K562 (cell line): Measurements from ENCODE around the gene COBLL1. TPM values are rescaled to one million over a fixed set of nuclear protein-coding genes. Genes with fewer than 3 reads are reported as not detected.
"Not testable (repeated sequence)": the region's sequence is repeated elsewhere in the genome, so short reads cannot be mapped to it uniquely, and the experiment has no call there.

Experiments used
- ATAC-seq: fragments of 200-7000 bp; cut with Tn5 transposase; 3 replicates; pipeline ENCODE4 v1.9.1; 2020; ENCODE audit warnings: moderate library complexity
- BruUV-seq: library from RNA; stranded (reverse); fragments of 400-500 nt; replicated peaks from 2 replicates; lab custom pipeline; 2021; lab: Mats Ljungman, UMichigan
- CTCF ChIA-PET: fragments of 300-600 bp; formaldehyde crosslinking; extraction: SDS; loops from one replicate; lab custom pipeline; 2021; ENCODE audit warnings: low intra/inter-chr PET ratio; lab: Yijun Ruan, JAX
- POLR2A ChIA-PET: fragments of 300-600, 350-650 bp; sonication (Branson Sonifier 250); formaldehyde crosslinking; extraction: SDS; loops from one replicate; lab custom pipeline; 2021; ENCODE audit warnings: antibody characterized with exemption, inconsistent platforms; lab: Yijun Ruan, JAX
- DNase-seq, 4 experiments: peaks; one replicate each; pipeline versions ENCODE4 v3.0.0 to v3.0.0-alpha.2; 2011 to 2018; ENCODE audit warnings: low spot score in 3 of 4, mixed read lengths in 3 of 4; ENCODE audit errors: extremely low read depth in 1 of 4
- FAIRE-seq: peaks from 2 replicates; lab custom pipeline; 2011; peaks lifted over from hg19 to GRCh38; lab: Jason Lieb, UNC
- H2AFZ ChIP-seq: 2 replicates; pipeline ENCODE4 v1.6.0; 2011; ENCODE audit warnings: low read depth, low read length, control low read depth, inconsistent platforms
- H3K27ac ChIP-seq: fragments of 200-600 bp; 3 replicates; pipeline ENCODE4 v1.8.0; 2011; ENCODE audit warnings: low read depth, mild to moderate bottlenecking, control low read depth, inconsistent platforms, low read length, moderate library complexity, mixed read lengths; ENCODE audit errors: extremely low read depth
- H3K27me3 ChIP-seq, 2 experiments: fragments of 300-600 bp in 1 of 2; 2 replicates in 1 of 2; 3 replicates in 1 of 2; pipeline versions ENCODE4 v1.6.0 to v1.8.0; 2011; ENCODE audit warnings: inconsistent platforms in 2 of 2, low read length in 2 of 2, mild to moderate bottlenecking in 1 of 2, mixed read lengths in 1 of 2, moderate library complexity in 1 of 2; ENCODE audit not compliant: control insufficient read depth in 2 of 2, insufficient read depth in 2 of 2
- H3K36me3 ChIP-seq: fragments of 300-600 bp; 3 replicates; pipeline ENCODE4 v1.8.0; 2011; ENCODE audit warnings: mild to moderate bottlenecking, low read length, inconsistent platforms; ENCODE audit not compliant: control insufficient read depth, insufficient read depth
- H3K4me1 ChIP-seq, 2 experiments: fragments of 200-600 bp in 1 of 2; replicated peaks in 1 of 2; 2 replicates in 1 of 2; 3 replicates in 1 of 2; pipeline versions ENCODE4 v1.5.1 to v1.8.0; 2011; ENCODE audit warnings: inconsistent platforms in 2 of 2, low read length in 2 of 2, mild to moderate bottlenecking in 1 of 2, mixed read lengths in 1 of 2, moderate library complexity in 1 of 2; ENCODE audit not compliant: control insufficient read depth in 2 of 2, insufficient read depth in 2 of 2
- H3K4me2 ChIP-seq: 2 replicates; pipeline ENCODE4 v1.6.1; 2011; ENCODE audit warnings: low read length, control low read depth, inconsistent platforms, mixed read lengths; ENCODE audit not compliant: insufficient read depth
- H3K4me3 ChIP-seq: fragments of 200-600 bp; sonication (generic), shearing (Covaris generic); 2 replicates; pipeline ENCODE4 v1.5.1; 2016; ENCODE audit warnings: control low read depth, inconsistent platforms
- H3K79me2 ChIP-seq: fragments of 200-600 bp; 3 replicates; pipeline ENCODE4 v1.8.0; 2011; ENCODE audit warnings: low read length, inconsistent platforms; ENCODE audit not compliant: control insufficient read depth, insufficient read depth
- H3K9ac ChIP-seq, 2 experiments: 2 replicates each; pipeline versions ENCODE4 v1.6.0 to v1.6.1; 2011; ENCODE audit warnings: low read depth in 2 of 2, low read length in 2 of 2, control low read depth in 1 of 2, inconsistent platforms in 1 of 2, mild to moderate bottlenecking in 1 of 2, mixed read lengths in 1 of 2; ENCODE audit not compliant: insufficient read depth in 1 of 2
- H3K9me1 ChIP-seq: one replicate; pipeline ENCODE4 v1.6.0; 2011; ENCODE audit warnings: inconsistent platforms, mild to moderate bottlenecking, low read length, moderate library complexity; ENCODE audit not compliant: control insufficient read depth, insufficient read depth
- H3K9me3 ChIP-seq: replicated peaks from 2 replicates; pipeline ENCODE4 v1.5.1; 2011; ENCODE audit warnings: low read depth, low read length, inconsistent platforms; ENCODE audit not compliant: control insufficient read depth, insufficient read depth
- H4K20me1 ChIP-seq: replicated peaks from 2 replicates; pipeline ENCODE4 v1.6.1; 2011; ENCODE audit warnings: low read length, inconsistent platforms, mixed read lengths; ENCODE audit not compliant: control insufficient read depth, insufficient read depth
- BDP1 ChIP-seq: IDR thresholded peaks from 3 replicates; pipeline ENCODE4 v1.6.1; 2011; ENCODE audit not compliant: insufficient read length, insufficient read depth
- CBX2 ChIP-seq: fragments of 200-600 bp; sonication (generic); IDR thresholded peaks from one replicate; pipeline ENCODE4 v1.6.1; 2012; ENCODE audit warnings: mild to moderate bottlenecking, low read length, inconsistent platforms; ENCODE audit not compliant: insufficient read depth, poor library complexity, severe bottlenecking
- CHD4 ChIP-seq: fragments of 200-600 bp; sonication (generic); IDR thresholded peaks from 3 replicates; pipeline ENCODE4 v1.6.1; 2012; ENCODE audit warnings: low read depth, mild to moderate bottlenecking, mixed read lengths, low read length, inconsistent platforms; ENCODE audit not compliant: insufficient read depth, insufficient replicate concordance, poor library complexity, severe bottlenecking
- IRF2 ChIP-seq: sonication (generic); formaldehyde crosslinking; IDR thresholded peaks from 2 replicates; pipeline ENCODE4 v1.8.1; 2022; ENCODE audit warnings: mild to moderate bottlenecking, missing genetic modification reagents
- KDM2B ChIP-seq: fragments of 250-450 bp; sonication (Bioruptor Pico); IDR thresholded peaks from 2 replicates; pipeline ENCODE4 v1.8.0; 2021; ENCODE audit warnings: mild to moderate bottlenecking, moderate library complexity
- NR2F6 ChIP-seq: fragments of 450-650 bp; formaldehyde crosslinking; IDR thresholded peaks from 2 replicates; pipeline ENCODE4 v1.4.0; 2020; ENCODE audit warnings: mild to moderate bottlenecking
- PHF8 ChIP-seq: fragments of 200-600 bp; sonication (generic); IDR thresholded peaks from 2 replicates; pipeline ENCODE4 v1.6.1; 2012; ENCODE audit warnings: mixed run types, mild to moderate bottlenecking, inconsistent platforms, low read length, moderate library complexity, borderline replicate concordance
- PPARD ChIP-seq: fragments of 250-450 bp; sonication (Bioruptor Pico); IDR thresholded peaks from 2 replicates; pipeline ENCODE4 v1.8.0; 2022; ENCODE audit warnings: inconsistent platforms, mild to moderate bottlenecking, moderate library complexity
- TFAM ChIP-seq: fragments of 250-450 bp; sonication (Bioruptor Pico); conservative IDR thresholded peaks from 2 replicates; pipeline ENCODE4 v1.5.0; 2021; ENCODE audit warnings: mild to moderate bottlenecking, moderate library complexity
- ZC3H8 ChIP-seq: fragments of 450-650 bp; IDR thresholded peaks from 2 replicates; pipeline ENCODE4 v1.6.1; 2017
- ZNF695 ChIP-seq: fragments of 450-650 bp; formaldehyde crosslinking; IDR thresholded peaks from 2 replicates; pipeline ENCODE4 v1.4.0; 2020; ENCODE audit warnings: mild to moderate bottlenecking, moderate library complexity
- ZNF79 ChIP-seq: fragments of 250-450 bp; sonication (Bioruptor Pico); IDR thresholded peaks from 2 replicates; pipeline ENCODE4 v1.4.0; 2020; ENCODE audit warnings: low read depth, mild to moderate bottlenecking, moderate library complexity
- WGBS: fragments of 100-300 bp; shearing (Covaris generic); methylation state at CpG from one replicate; pipeline ENCODE4 v1.1.6; 2016; ENCODE audit warnings: low coverage, mixed read lengths; ENCODE audit not compliant: insufficient coverage; ENCODE audit errors: missing lambda C conversion rate; 5-methylcytosine and 5-hydroxymethylcytosine counted together
- in situ Hi-C: fragments of 300-500 bp; cut with MboI; formaldehyde crosslinking; loops from 4 replicates; pipeline ENCODE4 v1.15.0; 2018; ENCODE audit warnings: inconsistent platforms, mixed read lengths
- intact Hi-C: fragments of 100-400 bp; cut with micrococcal nuclease; formaldehyde crosslinking; loops from 2 replicates; pipeline ENCODE4 v1.14.2; 2022
- polyA plus RNA-seq, 8 experiments: library from polyadenylated mRNA; depleted of rRNA in 4 of 8; stranded (reverse) in 5 of 8; unstranded in 3 of 8; fragments of >200 nt; fragmentation: Nextera tagmentation in 2 of 8; fragmentation: Illumina TruSeq in 1 of 8; extraction: Ambion mirVana in 2 of 8; extraction: Trizol in 1 of 8; gene quantifications; 2 replicates each; pipeline versions ENCODE4 v1.2.1 to v1.2.3, GENCODE V29; 2011 to 2014; ENCODE audit warnings: inconsistent platforms in 1 of 8, missing spikeins in 1 of 8
- total RNA-seq, 7 experiments: library from RNA; depleted of rRNA in 6 of 7; stranded (reverse); fragments of >200 nt in 6 of 7; fragmentation: Illumina TruSeq in 2 of 7; extraction: Trizol in 2 of 7; gene quantifications; 2 replicates each; pipeline versions ENCODE4 v1.2.1 to v1.2.3, GENCODE V29; 2011 to 2021; ENCODE audit warnings: low replicate concordance in 1 of 7
- TF ChIP-seq, protein P1 (sequence below): fragments of 450-650 bp; IDR thresholded peaks from 2 replicates; pipeline ENCODE4 v1.6.1; 2017; ENCODE audit warnings: mild to moderate bottlenecking, moderate library complexity
- TF ChIP-seq, protein P2 (sequence below): fragments of 250-450 bp; sonication (Bioruptor Pico); IDR thresholded peaks from 2 replicates; pipeline ENCODE4 v1.5.0; 2020; ENCODE audit warnings: mild to moderate bottlenecking, borderline replicate concordance

Gene COBLL1
- total and polyA plus RNA-seq, 9 of the 15 experiments (the other 6 are each of a cell fraction or from before 2014, with no cell fraction given): 0.07 to 1.6 (median 0.71) TPM

DNA sequence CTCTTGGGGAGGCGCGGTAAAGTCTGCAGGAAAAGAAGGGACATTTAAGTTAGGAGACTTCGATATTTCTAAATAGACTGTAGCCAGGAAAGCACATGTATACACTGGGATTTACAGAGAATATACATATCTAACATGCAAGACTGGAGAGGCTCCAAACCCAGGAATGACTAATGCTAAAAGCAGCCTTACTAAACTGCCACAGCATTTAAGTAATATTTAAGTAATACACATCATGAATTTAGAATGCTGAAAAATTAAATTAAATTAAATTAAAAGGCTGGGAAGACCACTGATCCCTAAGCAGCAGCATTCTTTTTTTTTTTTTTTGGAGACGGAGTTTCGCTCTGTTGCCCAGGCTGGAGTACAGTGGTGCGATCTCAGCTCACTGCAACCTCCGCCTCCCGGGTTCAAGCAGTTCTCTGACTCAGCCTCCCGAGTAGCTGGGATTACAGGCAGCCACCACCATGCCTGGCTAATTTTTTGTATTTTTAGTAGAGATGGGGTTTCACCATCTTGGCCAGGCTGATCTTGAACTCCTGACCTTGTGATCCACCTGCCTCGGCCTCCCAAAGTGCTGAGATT lies 131.3 kb downstream of the COBLL1 start:
- POLR2A ChIA-PET, DNase-seq, H3K9ac ChIP-seq, FAIRE-seq, H3K4me3 ChIP-seq, H4K20me1 ChIP-seq, H3K79me2 ChIP-seq, in situ Hi-C loops, H3K27me3 ChIP-seq, H3K4me2 ChIP-seq, H2AFZ ChIP-seq, H3K27ac ChIP-seq, BruUV-seq, H3K36me3 ChIP-seq, CTCF ChIA-PET, H3K9me3 ChIP-seq, H3K4me1 ChIP-seq, ATAC-seq, H3K9me1 ChIP-seq: not testable (repeated sequence)
- WGBS: 6% methylated on average over 9 of the region's 10 CpGs
- intact Hi-C loops: loop anchor here (10.0 kb wide), 1 partner anchor 1816 kb away; no protein-coding TSS in a partner anchor

DNA sequence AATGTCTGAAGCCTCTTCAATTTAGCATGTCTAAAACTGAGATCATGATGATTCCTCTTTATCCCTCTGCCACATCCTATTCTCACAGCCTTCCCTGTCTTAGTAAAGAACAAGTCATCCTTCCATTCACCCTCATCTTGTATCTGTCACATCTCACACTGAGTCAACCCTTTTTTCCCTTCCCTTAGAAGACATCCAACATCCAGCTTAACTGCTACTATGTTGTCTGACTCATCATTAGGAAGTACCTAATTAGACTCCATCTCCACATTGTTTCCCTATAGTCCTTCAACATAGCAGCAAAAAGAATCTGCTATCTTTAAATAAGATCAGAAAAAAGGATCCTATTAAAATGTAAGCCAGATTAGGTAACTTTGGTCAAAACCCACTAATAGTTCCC lies 135.1 kb downstream of the COBLL1 start:
- H2AFZ ChIP-seq: no peak overlapping the region
- no peak for ATAC-seq
- H3K27ac ChIP-seq: no peak overlapping the region
- no peaks in the 10 kb centered on the region for H3K9me1 ChIP-seq
- no peaks in the 10 kb centered on the region for H3K4me1 ChIP-seq
- H3K4me3 ChIP-seq: no peak overlapping the region
- no peaks in the 10 kb centered on the region for H3K79me2 ChIP-seq
- BruUV-seq: no TSS peak
- H3K27me3 ChIP-seq: no peaks in the 10 kb centered on the region
- H3K9ac ChIP-seq: no peak overlapping the region
- no peaks in the 10 kb centered on the region for H4K20me1 ChIP-seq
- no peak for FAIRE-seq
- ChIA-PET POLR2A (no interaction called here), CTCF (no interaction called here)
- intact Hi-C loops: no loop called here
- no peaks in the 10 kb centered on the region for H3K9me3 ChIP-seq
- in situ Hi-C loops: no loop called here
- DNase-seq: no peak
- H3K36me3 ChIP-seq: no peaks in the 10 kb centered on the region
- H3K4me2 ChIP-seq: no peak overlapping the region
- no peak for TF ChIP-seq TFAM (CRISPR knock-in tag)
- TF ChIP-seq PHF8: no peak
- TF ChIP-seq, protein P1, sequence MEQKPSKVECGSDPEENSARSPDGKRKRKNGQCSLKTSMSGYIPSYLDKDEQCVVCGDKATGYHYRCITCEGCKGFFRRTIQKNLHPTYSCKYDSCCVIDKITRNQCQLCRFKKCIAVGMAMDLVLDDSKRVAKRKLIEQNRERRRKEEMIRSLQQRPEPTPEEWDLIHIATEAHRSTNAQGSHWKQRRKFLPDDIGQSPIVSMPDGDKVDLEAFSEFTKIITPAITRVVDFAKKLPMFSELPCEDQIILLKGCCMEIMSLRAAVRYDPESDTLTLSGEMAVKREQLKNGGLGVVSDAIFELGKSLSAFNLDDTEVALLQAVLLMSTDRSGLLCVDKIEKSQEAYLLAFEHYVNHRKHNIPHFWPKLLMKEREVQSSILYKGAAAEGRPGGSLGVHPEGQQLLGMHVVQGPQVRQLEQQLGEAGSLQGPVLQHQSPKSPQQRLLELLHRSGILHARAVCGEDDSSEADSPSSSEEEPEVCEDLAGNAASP: no peak
- no peak for TF ChIP-seq KDM2B (CRISPR knock-in tag)
- TF ChIP-seq ZNF79 (CRISPR knock-in tag): no peak
- TF ChIP-seq IRF2 (CRISPR knock-in tag): no peak
- TF ChIP-seq BDP1: no peak
- no peak for TF ChIP-seq PPARD
- TF ChIP-seq, protein P2, sequence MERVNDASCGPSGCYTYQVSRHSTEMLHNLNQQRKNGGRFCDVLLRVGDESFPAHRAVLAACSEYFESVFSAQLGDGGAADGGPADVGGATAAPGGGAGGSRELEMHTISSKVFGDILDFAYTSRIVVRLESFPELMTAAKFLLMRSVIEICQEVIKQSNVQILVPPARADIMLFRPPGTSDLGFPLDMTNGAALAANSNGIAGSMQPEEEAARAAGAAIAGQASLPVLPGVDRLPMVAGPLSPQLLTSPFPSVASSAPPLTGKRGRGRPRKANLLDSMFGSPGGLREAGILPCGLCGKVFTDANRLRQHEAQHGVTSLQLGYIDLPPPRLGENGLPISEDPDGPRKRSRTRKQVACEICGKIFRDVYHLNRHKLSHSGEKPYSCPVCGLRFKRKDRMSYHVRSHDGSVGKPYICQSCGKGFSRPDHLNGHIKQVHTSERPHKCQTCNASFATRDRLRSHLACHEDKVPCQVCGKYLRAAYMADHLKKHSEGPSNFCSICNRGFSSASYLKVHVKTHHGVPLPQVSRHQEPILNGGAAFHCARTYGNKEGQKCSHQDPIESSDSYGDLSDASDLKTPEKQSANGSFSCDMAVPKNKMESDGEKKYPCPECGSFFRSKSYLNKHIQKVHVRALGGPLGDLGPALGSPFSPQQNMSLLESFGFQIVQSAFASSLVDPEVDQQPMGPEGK (CRISPR knock-in tag): no peak
- no peak for TF ChIP-seq NR2F6 (CRISPR knock-in tag)
- no peak for TF ChIP-seq CBX2
- no peak for TF ChIP-seq CHD4
- no peak for TF ChIP-seq ZNF695
- TF ChIP-seq ZC3H8: no peak
